Stimulated activated CD8-positive, alpha-beta memory T cell treated with anti-CD3 and anti-CD28 coated beads, Interleukin-7, amount 100 ng/mL, for 4 hours (primary cell): ENCODE measurements around the gene KRTAP10-4.

Experiments used
- DNase-seq, 2 donors: peaks; one replicate each; pipeline ENCODE4 v3.0.0-alpha.2; 2020; ENCODE audit warnings: low read depth in 2 of 2

The KRTAP10-4 gene

GRCh38 chr21:44615911-44616590 lies 42.5 kb downstream of the KRTAP10-4 start:
- no peak for DNase-seq

GRCh38 chr21:44616591-44616926 lies 43.0 kb downstream of the KRTAP10-4 start:
- DNase-seq = no peak

DNA sequence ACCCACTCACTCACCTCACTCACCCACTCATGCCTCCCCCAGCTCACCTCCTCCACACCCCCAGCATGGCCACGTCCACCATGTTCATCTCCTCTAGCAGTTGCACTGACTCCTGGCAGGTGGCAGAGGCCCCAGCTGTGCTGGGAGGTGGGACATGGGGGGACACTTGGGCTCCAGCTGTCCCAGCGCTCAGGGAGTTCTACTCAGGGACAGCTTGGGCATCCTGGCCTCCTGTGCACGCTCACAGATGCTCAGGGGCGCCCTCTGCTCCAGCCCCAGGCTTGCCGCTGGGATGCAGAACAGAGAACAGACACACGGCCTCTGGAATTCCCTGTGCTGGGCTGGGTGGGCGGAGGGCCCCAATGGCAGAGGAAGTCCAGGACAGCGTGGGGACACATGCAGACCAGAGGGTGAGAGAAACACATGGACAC lies 43.6 kb downstream of the KRTAP10-4 start:
- DNase-seq = no peak

GRCh38 chr21:44618504-44618903 lies 45.0 kb downstream of the KRTAP10-4 start:
- no peak for DNase-seq

DNA sequence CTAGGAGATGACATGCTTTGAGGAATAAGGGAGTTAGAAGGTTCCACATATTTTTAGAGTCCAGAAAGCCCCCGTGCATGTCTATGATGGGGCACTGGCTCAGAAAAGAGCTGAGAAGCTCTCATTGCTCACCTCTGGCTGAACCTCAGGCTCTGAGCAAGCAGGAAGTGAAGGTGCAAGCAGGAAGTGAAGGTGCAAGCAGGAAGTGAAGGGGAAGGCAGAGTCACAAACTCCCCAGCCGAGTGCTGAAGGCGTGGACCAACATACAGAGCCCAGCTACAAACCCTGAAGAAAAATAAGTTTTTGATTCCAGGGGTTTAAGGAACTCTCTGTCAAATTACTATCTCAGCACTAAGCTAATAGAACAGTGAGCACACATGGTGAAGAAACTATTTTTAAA lies 45.4 kb downstream of the KRTAP10-4 start:
- peak; percentile 54 to 59 for DNase-seq

- DNase-seq = no peak
Measured at GRCh38 chr21:44619886-44620285, 46.4 kb downstream of the KRTAP10-4 start.

DNA sequence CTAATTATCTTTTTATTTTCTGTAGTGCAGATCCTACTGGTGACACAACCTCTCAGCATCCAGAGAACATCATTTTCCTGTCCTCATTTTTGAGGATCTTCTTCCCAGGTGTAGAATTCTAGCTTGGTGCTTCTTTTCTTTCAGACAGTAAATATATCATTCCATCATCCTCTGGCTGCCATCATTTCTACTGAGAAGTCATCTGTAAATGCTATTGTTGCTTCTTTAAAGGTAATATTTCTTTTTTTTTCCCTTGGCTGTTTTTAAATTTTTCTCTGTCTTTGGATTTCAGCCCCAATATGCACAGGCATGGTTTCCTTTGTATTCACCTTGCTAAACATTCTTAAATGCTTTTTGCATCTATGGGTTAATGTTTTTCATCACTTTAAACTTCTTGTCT lies 50.0 kb downstream of the KRTAP10-4 start:
- DNase-seq = no peak
